OCI-LY7 (cell line): Measurements from ENCODE around the gene NSD2.

Source experiments
- CTCF ChIP-seq: fragments of 200-600 bp; sonication (generic); conservative IDR thresholded peaks from 2 replicates; pipeline ENCODE4 v1.5.1; 2014; ENCODE audit warnings: mild to moderate bottlenecking, antibody characterized with exemption, low read length, moderate library complexity, mixed read lengths
- EZH2phosphoT487 ChIP-seq: fragments of 200-600 bp; sonication (generic); IDR thresholded peaks from 2 replicates; pipeline ENCODE4 v1.6.1; 2018; ENCODE audit warnings: low read depth, borderline replicate concordance, mild to moderate bottlenecking, mixed run types, antibody characterized with exemption, low read length, moderate library complexity, mixed read lengths

- TF ChIP-seq CTCF (0 out of 2 replicates have a peak, but pooled peaks have one; percentile 19), EZH2phosphoT487 (no peak)
Observed at GRCh38 chr4:1842339-1842895, 28.8 kb upstream of the NSD2 start.
